ENCODE results near the gene ARL10. TPM values are rescaled to one million over a fixed set of nuclear protein-coding genes. Genes with fewer than 3 reads are reported as not detected.

The ARL10 gene
- total RNA-seq, 4 donors from 2014 or later, result 0.53 to 6.2 (median 2.5) TPM

DNA sequence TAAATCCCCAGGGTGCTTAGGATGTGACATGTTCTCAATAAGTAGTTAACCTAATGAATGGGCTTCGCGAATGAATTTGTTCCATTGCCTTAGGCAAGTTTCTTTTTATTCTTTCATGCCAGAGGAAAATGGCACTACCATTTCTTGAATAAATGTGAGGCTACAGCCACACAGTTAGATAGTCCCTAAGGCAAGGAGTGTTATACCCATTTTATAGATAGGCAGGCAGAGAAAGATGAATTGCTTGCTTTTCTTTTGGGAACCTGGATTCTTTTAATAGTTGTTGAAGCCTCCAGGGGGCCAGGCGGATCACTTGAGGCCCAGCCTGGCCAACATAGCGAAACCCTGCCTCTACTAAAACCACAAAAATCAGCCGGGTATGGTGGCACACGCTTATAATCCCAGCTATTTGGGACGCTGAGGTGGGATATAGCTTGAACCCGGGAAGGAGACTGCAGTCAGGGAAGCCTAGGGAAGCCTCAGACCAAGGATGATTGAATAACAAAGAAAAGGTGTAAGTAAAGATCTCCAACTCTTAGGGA, 22.2 kb downstream of the ARL10 start:
- H3K27me3 ChIP-seq, result no peaks in the 10 kb centered on the region
- peaks cover 0 to 53% (median 0%) of the 10 kb centered on the region in 3 donors for H3K36me3 ChIP-seq
- peak in 1 of 3 donors; percentile 18 for DNase-seq
- H3K4me3 ChIP-seq, result peak overlapping the region; percentile 51 to 92 (median 73)
- TF ChIP-seq, protein P1, sequence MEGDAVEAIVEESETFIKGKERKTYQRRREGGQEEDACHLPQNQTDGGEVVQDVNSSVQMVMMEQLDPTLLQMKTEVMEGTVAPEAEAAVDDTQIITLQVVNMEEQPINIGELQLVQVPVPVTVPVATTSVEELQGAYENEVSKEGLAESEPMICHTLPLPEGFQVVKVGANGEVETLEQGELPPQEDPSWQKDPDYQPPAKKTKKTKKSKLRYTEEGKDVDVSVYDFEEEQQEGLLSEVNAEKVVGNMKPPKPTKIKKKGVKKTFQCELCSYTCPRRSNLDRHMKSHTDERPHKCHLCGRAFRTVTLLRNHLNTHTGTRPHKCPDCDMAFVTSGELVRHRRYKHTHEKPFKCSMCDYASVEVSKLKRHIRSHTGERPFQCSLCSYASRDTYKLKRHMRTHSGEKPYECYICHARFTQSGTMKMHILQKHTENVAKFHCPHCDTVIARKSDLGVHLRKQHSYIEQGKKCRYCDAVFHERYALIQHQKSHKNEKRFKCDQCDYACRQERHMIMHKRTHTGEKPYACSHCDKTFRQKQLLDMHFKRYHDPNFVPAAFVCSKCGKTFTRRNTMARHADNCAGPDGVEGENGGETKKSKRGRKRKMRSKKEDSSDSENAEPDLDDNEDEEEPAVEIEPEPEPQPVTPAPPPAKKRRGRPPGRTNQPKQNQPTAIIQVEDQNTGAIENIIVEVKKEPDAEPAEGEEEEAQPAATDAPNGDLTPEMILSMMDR (IDR thresholded peaks at IDR 0.05), result no peak
- TF ChIP-seq POLR2A (IDR thresholded peaks at IDR 0.05), result no peak
- H3K9me3 ChIP-seq, result no peaks in the 10 kb centered on the region
- no peak overlapping the region for H3K27ac ChIP-seq
- H3K4me1 ChIP-seq, result peaks cover 0 to 21% (median 7%) of the 10 kb centered on the region in 4 donors

DNA sequence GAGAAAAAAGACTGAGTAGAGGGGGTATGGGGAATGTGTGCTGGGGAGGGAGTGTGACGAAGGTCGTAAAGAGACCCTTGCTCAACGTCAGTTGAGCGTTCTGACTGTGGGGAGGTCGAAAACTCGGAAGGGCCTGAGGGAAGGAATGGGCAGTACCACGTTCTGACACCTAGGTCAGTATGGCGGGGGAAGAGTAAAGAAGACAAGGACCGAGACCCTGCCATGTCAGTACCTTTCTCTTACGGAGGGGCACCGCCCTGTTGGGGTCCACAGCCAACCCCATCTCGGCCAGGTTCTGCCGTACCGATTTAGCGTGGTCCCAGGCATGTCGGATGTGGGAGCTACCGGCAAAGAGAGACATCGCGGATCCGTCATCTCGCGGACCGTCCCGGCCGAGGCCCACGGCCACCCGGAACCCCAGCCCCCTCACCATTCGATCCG, 22.7 kb downstream of the ARL10 start:
- Histone ChIP-seq H3K4me1 (peaks cover 0 to 21% (median 7%) of the 10 kb centered on the region in 4 donors), H3K27ac (peak overlapping the region; percentile 86 to 98 (median 95)), H3K4me3 (peak overlapping the region; percentile 51 to 92 (median 73)), H3K27me3 (no peaks in the 10 kb centered on the region), H3K36me3 (peaks cover 0 to 54% (median 0%) of the 10 kb centered on the region in 3 donors), H3K9me3 (no peaks in the 10 kb centered on the region)
- peak in 1 of 3 donors; percentile 54 for DNase-seq
- no peak for TF ChIP-seq POLR2A (IDR thresholded peaks at IDR 0.05)
- TF ChIP-seq, protein P1 (IDR thresholded peaks at IDR 0.05), result no peak

DNA sequence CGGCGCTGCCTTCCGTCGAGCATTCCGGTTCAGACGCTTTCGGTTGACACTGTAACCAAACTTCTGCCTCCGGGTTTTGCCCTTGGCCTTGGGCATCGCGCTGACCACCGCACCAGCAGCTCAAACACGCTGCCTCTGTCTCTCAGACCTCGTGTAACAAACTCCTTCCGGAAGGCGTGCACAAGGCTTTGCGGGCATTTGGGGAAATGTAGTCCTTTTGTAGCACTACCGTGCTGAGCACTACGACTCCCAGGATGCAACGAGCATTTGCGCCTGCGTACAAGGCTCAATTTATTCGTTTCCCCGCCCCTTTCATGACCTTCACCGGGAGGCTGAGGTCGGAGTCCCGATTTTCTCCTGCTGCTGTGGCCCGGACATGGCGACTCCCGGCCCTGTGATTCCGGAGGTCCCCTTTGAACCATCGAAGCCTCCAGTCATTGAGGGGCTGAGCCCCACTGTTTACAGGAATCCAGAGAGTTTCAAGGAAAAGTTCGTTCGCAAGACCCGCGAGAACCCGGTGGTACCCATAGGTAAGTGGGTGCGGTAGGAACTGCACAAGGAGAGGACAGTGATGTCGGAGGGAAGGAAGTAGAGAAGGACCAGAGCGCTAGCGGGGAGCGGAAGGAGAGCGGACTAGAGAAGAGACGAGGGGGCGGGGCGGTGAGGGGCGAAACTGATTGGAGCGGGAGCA, 23.3 kb downstream of the ARL10 start, which contains the start of the genes HIGD2A and NOP16:
TSS of gene HIGD2A (plus strand) at position 308 of the 691 bp plus-strand sequence. CDS start at position 377, 69 bp downstream.
TSS of gene NOP16 (minus strand) at position 155 of the 691 bp plus-strand sequence. CDS start at position 96, 59 bp downstream.
- peaks cover 0 to 21% (median 7%) of the 10 kb centered on the region in 4 donors for H3K4me1 ChIP-seq
- peaks cover 0 to 52% (median 0%) of the 10 kb centered on the region in 3 donors for H3K36me3 ChIP-seq
- DNase-seq, result peak; percentile 99 to 100 (median 100)
- TF ChIP-seq, protein P1 (IDR thresholded peaks at IDR 0.05), result peak in 3 of 6 experiments; percentile 42 to 50 (median 46)
- no peak for TF ChIP-seq POLR2A (IDR thresholded peaks at IDR 0.05)
- H3K9me3 ChIP-seq, result no peaks in the 10 kb centered on the region
- peak within 1 kb of the TSS; percentile 86 to 98 (median 95) for H3K27ac ChIP-seq
- peak within 1 kb of the TSS; percentile 51 to 92 (median 73) for H3K4me3 ChIP-seq
- no peaks in the 10 kb centered on the region for H3K27me3 ChIP-seq

DNA sequence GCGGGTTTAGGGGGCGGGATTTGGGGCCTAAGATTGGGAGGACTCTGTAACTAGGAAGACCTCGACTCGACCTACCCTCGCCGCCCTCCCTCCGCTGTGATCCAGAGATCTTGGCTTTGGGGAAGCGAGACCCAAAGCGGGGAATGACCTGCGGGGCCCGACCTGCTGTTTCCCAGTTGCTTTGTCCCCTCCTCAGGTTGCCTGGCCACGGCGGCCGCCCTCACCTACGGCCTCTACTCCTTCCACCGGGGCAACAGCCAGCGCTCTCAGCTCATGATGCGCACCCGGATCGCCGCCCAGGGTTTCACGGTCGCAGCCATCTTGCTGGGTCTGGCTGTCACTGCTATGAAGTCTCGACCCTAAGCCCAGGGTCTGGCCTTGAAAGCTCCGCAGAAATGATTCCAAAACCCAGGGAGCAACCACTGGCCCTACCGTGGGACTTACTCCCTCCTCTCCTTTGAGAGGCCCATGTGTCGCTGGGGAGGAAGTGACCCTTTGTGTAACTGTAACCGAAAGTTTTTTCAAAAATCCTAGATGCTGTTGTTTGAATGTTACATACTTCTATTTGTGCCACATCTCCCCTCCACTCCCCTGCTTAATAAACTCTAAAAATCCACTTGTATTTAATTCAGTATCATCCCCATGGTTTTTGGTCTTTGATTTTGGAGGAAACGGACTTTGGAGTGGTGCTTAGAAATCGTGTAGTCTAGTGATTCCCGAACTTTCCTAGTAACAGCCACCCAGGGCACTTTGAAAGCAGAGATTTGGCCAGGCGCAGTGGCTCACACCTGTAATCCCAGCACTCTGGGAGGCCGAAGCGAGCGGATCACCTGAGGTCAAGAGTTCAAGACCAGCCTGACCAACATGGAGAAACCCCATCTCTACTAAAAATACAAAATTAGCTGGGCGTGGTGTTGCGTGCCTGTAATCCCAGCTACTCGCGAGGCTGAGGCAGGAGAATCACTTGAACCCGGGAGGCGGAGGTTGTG, 24.1 kb downstream of the ARL10 start:
- DNase-seq, result no peak
- Histone ChIP-seq H3K36me3 (peaks cover 0 to 50% (median 0%) of the 10 kb centered on the region in 3 donors), H3K27me3 (no peaks in the 10 kb centered on the region), H3K4me1 (peaks cover 0 to 21% (median 7%) of the 10 kb centered on the region in 4 donors), H3K4me3 (peak overlapping the region; percentile 51 to 92 (median 73)), H3K27ac (peak overlapping the region; percentile 86 to 98 (median 95)), H3K9me3 (no peaks in the 10 kb centered on the region)
- peak; percentile 84 to 92 for TF ChIP-seq POLR2A (IDR thresholded peaks at IDR 0.05)
- TF ChIP-seq, protein P1 (IDR thresholded peaks at IDR 0.05), result no peak

DNA sequence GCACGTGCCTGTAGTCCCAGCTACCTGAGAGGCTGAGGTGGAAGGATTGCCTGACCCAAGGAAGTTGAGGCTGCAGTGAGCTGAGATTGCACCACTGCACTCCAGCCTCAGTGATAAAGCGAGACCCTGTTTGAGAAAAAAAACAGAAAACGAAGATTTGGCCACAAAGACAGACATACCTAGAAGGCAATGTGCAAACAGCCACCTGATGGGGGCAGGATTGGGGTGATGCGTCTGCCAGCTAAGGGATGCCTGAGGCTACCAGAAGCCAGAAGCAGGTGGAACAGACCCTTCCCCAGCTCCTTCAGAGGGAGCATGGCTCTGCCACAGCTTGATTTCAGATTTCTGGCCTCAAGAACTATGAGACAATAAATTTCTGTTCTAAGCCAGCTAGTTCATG, 26.2 kb downstream of the ARL10 start:
- H3K27me3 ChIP-seq, result no peaks in the 10 kb centered on the region
- TF ChIP-seq POLR2A (IDR thresholded peaks at IDR 0.05), result no peak
- TF ChIP-seq, protein P1 (IDR thresholded peaks at IDR 0.05), result no peak
- no peak for DNase-seq
- H3K4me1 ChIP-seq, result peaks cover 0 to 18% (median 7%) of the 10 kb centered on the region in 4 donors
- H3K36me3 ChIP-seq, result peaks cover 0 to 56% (median 0%) of the 10 kb centered on the region in 3 donors
- H3K4me3 ChIP-seq, result no peak overlapping the region
- no peak overlapping the region for H3K27ac ChIP-seq
- no peaks in the 10 kb centered on the region for H3K9me3 ChIP-seq
